ENCODE data around the gene CAMP. TPM values are rescaled to one million over a fixed set of nuclear protein-coding genes. Genes with fewer than 3 reads are reported as not detected.

CAMP gene
- total RNA-seq, 1 experiment from 2014 or later, result not detected

- no peaks in the 10 kb centered on the region for H3K36me3 Mint-ChIP-seq (ENCODE audit: insufficient read depth, unreplicated experiment)
- no peaks in the 10 kb centered on the region for H3K27me3 Mint-ChIP-seq (ENCODE audit: insufficient read depth, unreplicated experiment)
- CTCF ChIA-PET, result interaction anchor here (0.6 to 1.8 kb wide), 16 partner anchors 10 to 523 kb away, joined by 3 to 35 read pairs (median 4); partner anchors contain the start of genes CCDC51, IP6K2, TMA7 and ZNF589
- peaks cover 4% of the 10 kb centered on the region; the same call in 1 of the 2 replicates for H3K4me1 ChIP-seq
- peak; percentile 63 to 79 for DNase-seq
- no peaks in the 10 kb centered on the region for H3K36me3 ChIP-seq (ENCODE audit: control insufficient read depth, insufficient read depth, low read length)
- no peaks in the 10 kb centered on the region for H3K9me3 Mint-ChIP-seq (ENCODE audit: unreplicated experiment)
- H3K27ac Mint-ChIP-seq (ENCODE audit: unreplicated experiment), result no peak overlapping the region
- no peaks in the 10 kb centered on the region for H3K4me1 Mint-ChIP-seq (ENCODE audit: low read depth, unreplicated experiment)
- intact Hi-C loops (cut with micrococcal nuclease; ENCODE audit: unreplicated experiment), result loop anchor here (1.0 kb wide), 1 partner anchor 38 kb away; no protein-coding TSS in a partner anchor
- H3K4me3 Mint-ChIP-seq (ENCODE audit: unreplicated experiment), result no peak overlapping the region
- no peak overlapping the region for H3K4me3 ChIP-seq (ENCODE audit: low read depth, low read length)
- POLR2A ChIA-PET, result interaction anchor here (0.5 kb wide), 1 partner anchor 510 kb away, joined by 4 read pairs; no protein-coding TSS in a partner anchor
- no TSS peak for BruUV-seq (replicated peaks)
- no peaks in the 10 kb centered on the region for H3K9me3 ChIP-seq
- no peaks in the 10 kb centered on the region for H3K27me3 ChIP-seq (replicated peaks; ENCODE audit: control insufficient read depth, insufficient read depth, low read length)
- TF ChIP-seq CTCF (IDR thresholded peaks at IDR 0.05; ENCODE audit: insufficient read depth in 1 of 2, low read depth in 1 of 2, low read length in 1 of 2, severe bottlenecking in 1 of 2, unreplicated experiment in 1 of 2), result peak; percentile 72 to 85
Measured at GRCh38 chr3:48194446-48195071, 28.7 kb upstream of the CAMP start.

- H3K4me3 Mint-ChIP-seq (ENCODE audit: unreplicated experiment), result no peak overlapping the region
- no peaks in the 10 kb centered on the region for H3K27me3 Mint-ChIP-seq (ENCODE audit: insufficient read depth, unreplicated experiment)
- no peaks in the 10 kb centered on the region for H3K4me1 Mint-ChIP-seq (ENCODE audit: low read depth, unreplicated experiment)
- intact Hi-C loops (cut with micrococcal nuclease; ENCODE audit: unreplicated experiment), result no loop called here
- no peaks in the 10 kb centered on the region for H3K27me3 ChIP-seq (replicated peaks; ENCODE audit: control insufficient read depth, insufficient read depth, low read length)
- no peaks in the 10 kb centered on the region for H3K36me3 Mint-ChIP-seq (ENCODE audit: insufficient read depth, unreplicated experiment)
- CTCF ChIA-PET, result no interaction called here
- no TSS peak for BruUV-seq (replicated peaks)
- H3K9me3 ChIP-seq, result no peaks in the 10 kb centered on the region
- H3K4me1 ChIP-seq, result no peaks in the 10 kb centered on the region
- TF ChIP-seq CTCF (IDR thresholded peaks at IDR 0.05; ENCODE audit: insufficient read depth in 1 of 2, low read depth in 1 of 2, low read length in 1 of 2, severe bottlenecking in 1 of 2, unreplicated experiment in 1 of 2), result no peak
- DNase-seq, result no peak
- H3K27ac Mint-ChIP-seq (ENCODE audit: unreplicated experiment), result no peak overlapping the region
- H3K36me3 ChIP-seq (ENCODE audit: control insufficient read depth, insufficient read depth, low read length), result no peaks in the 10 kb centered on the region
- POLR2A ChIA-PET, result no interaction called here
- H3K4me3 ChIP-seq (ENCODE audit: low read depth, low read length), result no peak overlapping the region
- no peaks in the 10 kb centered on the region for H3K9me3 Mint-ChIP-seq (ENCODE audit: unreplicated experiment)
Measured at GRCh38 chr3:48196611-48197010, 26.7 kb upstream of the CAMP start.

- ChIA-PET POLR2A (no interaction called here), CTCF (interaction anchor here (0.7 kb wide), 1 partner anchor 237 kb away, joined by 3 read pairs; no protein-coding TSS in a partner anchor)
- intact Hi-C loops (cut with micrococcal nuclease; ENCODE audit: unreplicated experiment), result no loop called here
- H3K9me3 ChIP-seq, result no peaks in the 10 kb centered on the region
- no peaks in the 10 kb centered on the region for H3K27me3 ChIP-seq (replicated peaks; ENCODE audit: control insufficient read depth, insufficient read depth, low read length)
- H3K36me3 ChIP-seq (ENCODE audit: control insufficient read depth, insufficient read depth, low read length), result no peaks in the 10 kb centered on the region
- H3K4me1 ChIP-seq, result no peaks in the 10 kb centered on the region
- no peak for DNase-seq
- H3K27me3 Mint-ChIP-seq (ENCODE audit: insufficient read depth, unreplicated experiment), result no peaks in the 10 kb centered on the region
- no peaks in the 10 kb centered on the region for H3K4me1 Mint-ChIP-seq (ENCODE audit: low read depth, unreplicated experiment)
- no peak overlapping the region for H3K4me3 Mint-ChIP-seq (ENCODE audit: unreplicated experiment)
- H3K9me3 Mint-ChIP-seq (ENCODE audit: unreplicated experiment), result no peaks in the 10 kb centered on the region
- no TSS peak for BruUV-seq (replicated peaks)
- no peaks in the 10 kb centered on the region for H3K36me3 Mint-ChIP-seq (ENCODE audit: insufficient read depth, unreplicated experiment)
- no peak for TF ChIP-seq CTCF (IDR thresholded peaks at IDR 0.05; ENCODE audit: insufficient read depth in 1 of 2, low read depth in 1 of 2, low read length in 1 of 2, severe bottlenecking in 1 of 2, unreplicated experiment in 1 of 2)
- H3K4me3 ChIP-seq (ENCODE audit: low read depth, low read length), result no peak overlapping the region
- H3K27ac Mint-ChIP-seq (ENCODE audit: unreplicated experiment), result no peak overlapping the region
Measured at GRCh38 chr3:48199117-48199516, 24.2 kb upstream of the CAMP start.
